HepG2 (cell line): ENCODE data around the gene PNPLA2. TPM values are rescaled to one million over a fixed set of nuclear protein-coding genes. Genes with fewer than 3 reads are reported as not detected.
A peak's percentile ranks its signal among the peaks of the same experiment; 100 is the strongest.

ENCODE experiments used
- ATF7 ChIP-seq, 2 experiments: fragments of 450-650 bp in 1 of 2; sonication (generic) in 1 of 2; formaldehyde crosslinking in 1 of 2; IDR thresholded peaks; 2 replicates each; pipeline versions ENCODE4 v1.4.0 to v1.6.1; 2016 to 2020; ENCODE audit warnings: antibody characterized with exemption in 1 of 2, mild to moderate bottlenecking in 1 of 2, missing genetic modification reagents in 1 of 2
- E2F2 ChIP-seq: sonication (generic); formaldehyde crosslinking; IDR thresholded peaks from 2 replicates; pipeline ENCODE4 v1.4.0; 2020; ENCODE audit warnings: missing genetic modification reagents, borderline replicate concordance
- PATZ1 ChIP-seq: sonication (generic); formaldehyde crosslinking; IDR thresholded peaks from 2 replicates; pipeline ENCODE4 v1.4.0; 2020; ENCODE audit warnings: missing genetic modification reagents
- PHF5A ChIP-seq: IDR thresholded peaks from one replicate; pipeline ENCODE4 v1.6.1; 2018; ENCODE audit warnings: low read depth, missing genetic modification reagents; ENCODE audit not compliant: unreplicated experiment
- PPARG ChIP-seq: conservative IDR thresholded peaks from 2 replicates; pipeline ENCODE4 v1.6.1; 2016; ENCODE audit warnings: missing biosample characterization, missing genetic modification reagents
- SALL1 ChIP-seq: sonication (generic); formaldehyde crosslinking; IDR thresholded peaks from 2 replicates; pipeline ENCODE4 v1.8.0; 2022; ENCODE audit warnings: mild to moderate bottlenecking, missing genetic modification reagents
- SP5 ChIP-seq: IDR thresholded peaks from 2 replicates; pipeline ENCODE4 v1.6.1; 2016; ENCODE audit warnings: low read depth, borderline replicate concordance
- TBX2 ChIP-seq: sonication (generic); formaldehyde crosslinking; IDR thresholded peaks from 2 replicates; pipeline ENCODE4 v1.5.0; 2020; ENCODE audit warnings: missing genetic modification reagents, mild to moderate bottlenecking, borderline replicate concordance
- ZBTB7A ChIP-seq: sonication (generic); formaldehyde crosslinking; IDR thresholded peaks from 2 replicates; pipeline ENCODE4 v1.8.0; 2022; ENCODE audit warnings: mild to moderate bottlenecking, missing genetic modification reagents
- ZNF614 ChIP-seq: IDR thresholded peaks from 2 replicates; pipeline ENCODE4 v1.6.1; 2018; ENCODE audit warnings: missing biosample characterization, missing genetic modification reagents, inconsistent platforms, borderline replicate concordance
- ZNF790 ChIP-seq: sonication (generic); formaldehyde crosslinking; IDR thresholded peaks from 2 replicates; pipeline ENCODE4 v1.8.0; 2022; ENCODE audit warnings: missing genetic modification reagents, mild to moderate bottlenecking, borderline replicate concordance
- ZNF883 ChIP-seq: sonication (generic); formaldehyde crosslinking; IDR thresholded peaks from 2 replicates; pipeline ENCODE4 v1.5.1; 2020; ENCODE audit warnings: mild to moderate bottlenecking, missing genetic modification reagents; ENCODE audit errors: not compliant biosample characterization
- polyA plus RNA-seq, 8 experiments: library from polyadenylated mRNA; depleted of rRNA in 3 of 8; stranded (reverse) in 7 of 8; unstranded in 1 of 8; fragments of >200 nt; fragmentation: Illumina TruSeq in 4 of 8; extraction: Trizol in 4 of 8; gene quantifications; 2 replicates each; pipeline versions ENCODE4 v1.2.1 to v1.2.3, GENCODE V29; 2011 to 2016; ENCODE audit warnings: low read depth in 4 of 8, missing spikeins in 1 of 8, mixed read lengths in 1 of 8; ENCODE audit not compliant: insufficient read depth in 1 of 8
- total RNA-seq, 5 experiments: library from RNA; depleted of rRNA; stranded (reverse); fragments of >200 nt; fragmentation: Illumina TruSeq; extraction: Trizol; gene quantifications; 2 replicates each; pipeline ENCODE4 v1.2.3, GENCODE V29; 2016; ENCODE audit warnings: low read depth in 1 of 5
- TF ChIP-seq, protein P1 (sequence below): sonication (generic); formaldehyde crosslinking; IDR thresholded peaks from 2 replicates; pipeline ENCODE4 v1.4.0; 2020; ENCODE audit warnings: missing genetic modification reagents, borderline replicate concordance
- TF ChIP-seq, protein P2 (sequence below): sonication (generic); formaldehyde crosslinking; IDR thresholded peaks from 2 replicates; pipeline ENCODE4 v1.5.0; 2020; ENCODE audit warnings: missing genetic modification reagents, mild to moderate bottlenecking, borderline replicate concordance
- TF ChIP-seq, protein P3 (sequence below): sonication (generic); formaldehyde crosslinking; IDR thresholded peaks from 2 replicates; pipeline ENCODE4 v1.4.0; 2020; ENCODE audit warnings: missing genetic modification reagents

PNPLA2 gene
- total and polyA plus RNA-seq, 2 of the 13 experiments (the other 11 are each of a cell fraction or from before 2014, with no cell fraction given) = 10.5 to 43.2 TPM

- TF ChIP-seq TBX2 (CRISPR knock-in tag) (peak; percentile 70), ATF7 (IDR thresholded peaks at IDR 0.05) (peak; percentile 69), ATF7 (CRISPR knock-in tag; IDR thresholded peaks at IDR 0.05) (peak; percentile 94), PHF5A (CRISPR knock-in tag) (peak; percentile 7), SP5 (CRISPR knock-in tag) (0 out of 2 replicates have a peak, but pooled peaks have one; percentile 49), PPARG (peak; percentile 49; the same call in 1 of the 2 replicates), ZNF883 (CRISPR knock-in tag) (peak; percentile 22), ZNF790 (no peak), ZNF614 (CRISPR knock-in tag) (no peak), SALL1 (CRISPR knock-in tag) (peak; percentile 26; the same call in 1 of the 2 replicates), PATZ1 (CRISPR knock-in tag) (peak; percentile 55; the same call in 1 of the 2 replicates), E2F2 (CRISPR knock-in tag) (0 out of 2 replicates have a peak, but pooled peaks have one; percentile 15), ZBTB7A (CRISPR knock-in tag) (peak; percentile 21; the same call in 1 of the 2 replicates)
- TF ChIP-seq, protein P1, sequence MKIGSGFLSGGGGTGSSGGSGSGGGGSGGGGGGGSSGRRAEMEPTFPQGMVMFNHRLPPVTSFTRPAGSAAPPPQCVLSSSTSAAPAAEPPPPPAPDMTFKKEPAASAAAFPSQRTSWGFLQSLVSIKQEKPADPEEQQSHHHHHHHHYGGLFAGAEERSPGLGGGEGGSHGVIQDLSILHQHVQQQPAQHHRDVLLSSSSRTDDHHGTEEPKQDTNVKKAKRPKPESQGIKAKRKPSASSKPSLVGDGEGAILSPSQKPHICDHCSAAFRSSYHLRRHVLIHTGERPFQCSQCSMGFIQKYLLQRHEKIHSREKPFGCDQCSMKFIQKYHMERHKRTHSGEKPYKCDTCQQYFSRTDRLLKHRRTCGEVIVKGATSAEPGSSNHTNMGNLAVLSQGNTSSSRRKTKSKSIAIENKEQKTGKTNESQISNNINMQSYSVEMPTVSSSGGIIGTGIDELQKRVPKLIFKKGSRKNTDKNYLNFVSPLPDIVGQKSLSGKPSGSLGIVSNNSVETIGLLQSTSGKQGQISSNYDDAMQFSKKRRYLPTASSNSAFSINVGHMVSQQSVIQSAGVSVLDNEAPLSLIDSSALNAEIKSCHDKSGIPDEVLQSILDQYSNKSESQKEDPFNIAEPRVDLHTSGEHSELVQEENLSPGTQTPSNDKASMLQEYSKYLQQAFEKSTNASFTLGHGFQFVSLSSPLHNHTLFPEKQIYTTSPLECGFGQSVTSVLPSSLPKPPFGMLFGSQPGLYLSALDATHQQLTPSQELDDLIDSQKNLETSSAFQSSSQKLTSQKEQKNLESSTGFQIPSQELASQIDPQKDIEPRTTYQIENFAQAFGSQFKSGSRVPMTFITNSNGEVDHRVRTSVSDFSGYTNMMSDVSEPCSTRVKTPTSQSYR (CRISPR knock-in tag) = peak; percentile 57; the same call in 1 of the 2 replicates
- TF ChIP-seq, protein P2, sequence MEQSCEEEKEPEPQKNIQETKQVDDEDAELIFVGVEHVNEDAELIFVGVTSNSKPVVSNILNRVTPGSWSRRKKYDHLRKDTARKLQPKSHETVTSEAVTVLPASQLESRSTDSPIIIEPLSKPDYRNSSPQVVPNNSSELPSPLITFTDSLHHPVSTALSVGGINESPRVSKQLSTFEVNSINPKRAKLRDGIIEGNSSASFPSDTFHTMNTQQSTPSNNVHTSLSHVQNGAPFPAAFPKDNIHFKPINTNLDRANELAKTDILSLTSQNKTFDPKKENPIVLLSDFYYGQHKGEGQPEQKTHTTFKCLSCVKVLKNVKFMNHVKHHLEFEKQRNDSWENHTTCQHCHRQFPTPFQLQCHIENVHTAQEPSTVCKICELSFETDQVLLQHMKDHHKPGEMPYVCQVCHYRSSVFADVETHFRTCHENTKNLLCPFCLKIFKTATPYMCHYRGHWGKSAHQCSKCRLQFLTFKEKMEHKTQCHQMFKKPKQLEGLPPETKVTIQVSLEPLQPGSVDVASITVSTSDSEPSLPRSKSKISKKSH (CRISPR knock-in tag) = peak; percentile 34; the same call in 1 of the 2 replicates
- TF ChIP-seq, protein P3, sequence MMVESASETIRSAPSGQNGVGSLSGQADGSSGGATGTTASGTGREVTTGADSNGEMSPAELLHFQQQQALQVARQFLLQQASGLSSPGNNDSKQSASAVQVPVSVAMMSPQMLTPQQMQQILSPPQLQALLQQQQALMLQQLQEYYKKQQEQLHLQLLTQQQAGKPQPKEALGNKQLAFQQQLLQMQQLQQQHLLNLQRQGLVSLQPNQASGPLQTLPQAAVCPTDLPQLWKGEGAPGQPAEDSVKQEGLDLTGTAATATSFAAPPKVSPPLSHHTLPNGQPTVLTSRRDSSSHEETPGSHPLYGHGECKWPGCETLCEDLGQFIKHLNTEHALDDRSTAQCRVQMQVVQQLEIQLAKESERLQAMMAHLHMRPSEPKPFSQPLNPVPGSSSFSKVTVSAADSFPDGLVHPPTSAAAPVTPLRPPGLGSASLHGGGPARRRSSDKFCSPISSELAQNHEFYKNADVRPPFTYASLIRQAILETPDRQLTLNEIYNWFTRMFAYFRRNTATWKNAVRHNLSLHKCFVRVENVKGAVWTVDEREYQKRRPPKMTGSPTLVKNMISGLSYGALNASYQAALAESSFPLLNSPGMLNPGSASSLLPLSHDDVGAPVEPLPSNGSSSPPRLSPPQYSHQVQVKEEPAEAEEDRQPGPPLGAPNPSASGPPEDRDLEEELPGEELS (CRISPR knock-in tag) = peak; percentile 29; the same call in 1 of the 2 replicates
Measured at GRCh38 chr11:818396-819128, at the start of gene PNPLA2 (continued).
